GM19455 (cell line): ENCODE data around the gene BCL10.

Experiments used
- ATAC-seq: cut with Tn5 transposase; IDR thresholded peaks from one replicate; pipeline ENCODE4 v1.9.1; 2021; ENCODE audit not compliant: unreplicated experiment

The BCL10 gene

DNA sequence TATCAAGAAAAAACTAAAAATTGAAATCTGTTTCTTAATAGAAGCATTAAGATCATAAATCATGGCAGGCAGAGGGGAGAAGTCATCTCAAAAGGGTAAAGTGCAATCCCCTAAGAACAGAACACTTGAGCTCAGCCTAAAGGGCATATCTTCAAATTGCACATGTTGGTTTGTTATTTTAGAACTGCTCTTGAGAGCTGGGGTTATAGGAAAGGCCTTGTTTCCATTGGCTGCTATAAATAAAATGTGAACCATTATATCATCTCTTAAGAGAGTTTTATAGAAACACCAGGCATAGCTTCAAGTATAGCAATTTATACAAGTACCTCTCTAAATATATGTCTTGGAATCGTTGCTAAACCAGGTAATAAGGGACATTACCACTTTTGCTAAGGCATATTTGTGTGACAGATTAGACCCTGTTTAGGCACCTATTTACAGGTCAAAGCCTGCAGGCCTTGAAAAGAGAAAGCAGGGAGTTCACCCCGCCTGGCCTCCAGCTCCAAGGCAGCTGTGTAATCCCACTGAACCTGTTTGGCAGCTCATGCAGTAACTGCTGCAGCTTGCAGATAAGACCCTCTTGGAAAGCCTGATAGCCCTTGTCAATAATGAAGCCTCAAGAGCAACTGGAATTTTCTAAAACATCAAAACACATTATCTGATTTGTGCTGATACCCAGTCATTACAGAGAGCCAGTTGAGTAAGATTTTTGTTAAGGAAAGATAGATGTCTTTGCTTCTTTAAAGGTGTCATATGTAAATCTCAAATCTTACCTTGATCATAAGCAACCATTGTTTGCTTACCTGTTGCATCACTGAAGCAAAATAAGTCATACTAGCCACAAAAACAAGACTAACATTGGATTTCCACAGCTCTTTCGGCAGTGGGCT lies 51.5 kb downstream of the BCL10 start:
- ATAC-seq, result no peak

DNA sequence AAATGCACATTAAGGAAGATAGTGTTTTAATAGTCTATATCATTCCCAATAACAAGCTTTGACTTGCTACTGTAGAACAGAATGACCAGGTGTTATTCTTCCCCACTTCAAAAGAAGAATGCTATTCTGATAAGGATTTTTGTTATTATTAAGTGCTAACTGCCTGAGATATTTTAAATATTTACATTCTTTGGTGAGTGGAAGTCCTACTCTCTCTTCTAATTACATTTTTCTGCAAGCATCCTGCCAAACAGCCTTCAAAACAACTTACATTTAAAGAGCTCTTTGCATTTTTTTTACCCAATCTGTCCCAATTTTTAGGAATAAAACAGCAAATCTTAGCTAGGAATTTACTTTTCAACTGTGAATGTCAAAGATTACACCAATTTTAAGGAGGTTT lies 52.1 kb downstream of the BCL10 start:
- ATAC-seq, result no peak

DNA sequence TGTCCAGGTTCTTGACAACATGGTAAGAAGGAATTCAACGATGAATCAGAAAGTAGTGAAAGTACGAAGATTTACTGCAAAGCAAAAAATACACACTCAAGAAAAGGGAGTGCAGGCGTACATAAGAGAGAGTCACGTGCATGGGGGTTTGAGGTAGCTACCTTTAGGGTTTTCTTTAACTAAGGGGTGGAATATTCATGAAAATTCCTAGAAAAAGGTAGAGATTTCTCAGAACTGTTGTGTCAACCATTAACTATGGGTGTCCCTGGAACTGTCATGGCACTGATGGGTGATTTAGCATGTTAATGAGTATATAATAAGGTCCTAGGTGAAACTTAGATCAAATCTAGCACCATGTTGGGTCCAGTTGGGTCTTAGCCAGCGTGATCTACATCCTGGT lies 53.1 kb downstream of the BCL10 start:
- ATAC-seq, result no peak

DNA sequence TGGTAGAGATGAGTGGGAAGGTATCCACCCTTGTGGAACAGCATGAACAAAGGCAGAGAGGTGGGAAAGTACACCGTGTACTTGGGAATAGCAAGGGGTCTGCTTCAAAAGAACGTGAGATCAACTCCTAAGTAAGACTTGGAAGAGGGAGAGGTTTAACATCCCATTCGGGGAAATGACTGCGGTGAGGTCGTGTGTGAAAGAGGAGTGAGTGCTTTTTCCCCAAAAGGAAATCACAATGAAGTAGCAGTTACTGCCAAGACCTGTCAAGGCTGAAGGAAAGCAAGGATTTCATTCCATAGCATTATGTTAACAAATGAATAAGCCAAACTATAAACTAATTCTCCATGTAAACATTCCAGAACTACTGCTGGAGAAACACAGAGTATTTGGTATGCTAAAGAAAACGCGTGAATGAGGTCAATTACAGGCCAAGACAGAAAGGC lies 55.7 kb downstream of the BCL10 start:
- ATAC-seq, result no peak

DNA sequence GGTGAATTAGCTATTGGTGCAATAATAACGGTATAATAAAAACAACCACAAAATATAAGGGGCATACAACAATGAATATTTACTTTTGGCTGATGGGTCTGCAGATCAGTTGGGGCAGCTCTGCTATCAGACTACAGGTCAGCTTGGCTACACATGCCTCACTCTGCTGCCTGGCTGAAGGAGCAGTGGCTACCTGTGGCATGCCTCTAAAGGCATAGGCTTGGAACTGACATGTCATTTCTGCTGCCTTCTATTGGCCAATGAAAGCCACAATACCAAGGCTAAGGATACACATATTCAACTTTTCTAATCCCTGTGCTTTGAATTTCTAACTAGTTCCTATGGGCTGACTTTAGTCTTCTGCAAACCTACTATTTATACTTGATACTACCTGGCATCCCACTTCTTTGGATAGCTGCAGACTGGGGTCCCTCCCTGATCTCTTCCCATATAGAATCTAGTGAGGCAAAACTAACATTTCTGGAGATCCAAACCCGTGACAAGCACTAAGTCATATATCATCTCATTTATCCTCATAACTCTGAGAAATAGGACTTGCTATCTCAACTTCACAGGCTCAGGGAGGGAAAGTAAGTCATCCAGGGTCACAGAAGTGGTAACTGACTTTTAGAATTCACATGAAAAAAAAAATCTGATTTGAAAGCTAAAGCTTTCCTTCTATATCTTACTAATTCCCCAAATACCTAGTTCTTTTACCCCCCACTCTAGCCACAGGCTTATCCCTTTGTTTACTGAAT lies 56.4 kb downstream of the BCL10 start:
- ATAC-seq, result no peak

DNA sequence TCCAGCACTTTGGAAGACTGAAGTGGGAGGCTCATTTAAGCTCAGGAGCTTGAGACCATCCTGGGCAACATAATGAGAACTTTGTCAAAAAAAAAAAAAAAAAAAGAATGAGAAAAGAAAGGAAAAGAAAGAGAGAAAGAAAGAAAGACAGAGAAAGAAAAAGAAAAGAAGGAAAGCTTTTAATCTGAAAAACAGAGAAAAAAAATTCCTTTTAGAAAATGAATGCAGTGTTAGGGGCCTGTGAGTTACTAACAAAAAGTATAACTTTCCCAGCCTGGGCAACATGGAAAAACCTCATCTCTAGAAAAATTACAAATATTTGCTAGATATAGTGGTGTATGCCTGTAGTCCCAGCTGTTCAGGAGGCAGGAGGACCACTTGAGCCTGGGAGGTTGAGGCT lies 59.7 kb downstream of the BCL10 start:
- ATAC-seq, result no peak
